Ovary (tissue), 3 donors: ENCODE measurements around the gene ATP11C.

Source experiments
- CTCF ChIP-seq, 3 donors: fragments of 450-650 bp in 2 of 3; fragments of 200-600 bp in 1 of 3; IDR thresholded peaks; one replicate each; pipeline versions ENCODE4 v1.5.1 to v1.8.0; 2016 to 2022; ENCODE audit warnings: antibody characterized with exemption in 3 of 3, mild to moderate bottlenecking in 1 of 3
- POLR2A ChIP-seq: fragments of 450-650 bp; IDR thresholded peaks from one replicate; pipeline ENCODE4 v1.6.1; 2017; ENCODE audit warnings: antibody characterized with exemption, mild to moderate bottlenecking, moderate library complexity
- donor health status: DM: no; HTN: no; CAD: no.

- TF ChIP-seq POLR2A = no peak
- no peak for TF ChIP-seq CTCF (IDR thresholded peaks at IDR 0.05)
These were observed 63.1 kb downstream of the ATP11C start for GRCh38 chrX:139869796-139870195.
